PC-3 (cell line): Measurements from ENCODE around the gene DIP2B. TPM values are rescaled to one million over a fixed set of nuclear protein-coding genes. Genes with fewer than 3 reads are reported as not detected.

Experiments used
- ATAC-seq: fragments of 200-7000 bp; cut with Tn5 transposase; 2 replicates; pipeline ENCODE4 v1.9.1; 2020; ENCODE audit warnings: mild to moderate bottlenecking, moderate library complexity
- BruUV-seq: library from RNA; stranded (reverse); fragments of 400-500 nt; replicated peaks from 2 replicates; lab custom pipeline; 2021; lab: Mats Ljungman, UMichigan
- CTCF ChIA-PET: fragments of 300-600 bp; sonication (Branson Sonifier 250); formaldehyde crosslinking; loops from one replicate; lab custom pipeline; 2022; ENCODE audit warnings: antibody characterized with exemption; lab: Charles Lee
- POLR2A ChIA-PET: fragments of 300-600 bp; sonication (Branson Sonifier 250); formaldehyde crosslinking; loops from one replicate; lab custom pipeline; 2022; ENCODE audit warnings: antibody characterized with exemption; ENCODE audit not compliant: unreplicated experiment; lab: Charles Lee
- DNase-seq: peaks from one replicate; pipeline ENCODE4 v3.0.0-alpha.2; 2015
- H2AFZ ChIP-seq: fragments of 300-600 bp; sonication (generic); 2 replicates; pipeline ENCODE4 v1.6.0; 2016; ENCODE audit warnings: antibody characterized with exemption, low read length
- H3F3A ChIP-seq: fragments of 300-600 bp; sonication (generic); one replicate; pipeline ENCODE4 v1.6.0; 2017; ENCODE audit warnings: antibody characterized with exemption, low read length, control low read depth, mild to moderate bottlenecking; ENCODE audit not compliant: unreplicated experiment
- H3K27ac ChIP-seq: fragments of 300-600 bp; sonication (generic); 2 replicates; pipeline ENCODE4 v1.5.1; 2016; ENCODE audit warnings: mild to moderate bottlenecking, low read length
- H3K27me3 ChIP-seq: fragments of 300-600 bp; sonication (generic); 2 replicates; pipeline ENCODE4 v1.6.1; 2016; ENCODE audit warnings: low read length, mixed read lengths
- H3K36me3 ChIP-seq: fragments of 300-600 bp; sonication (generic); 2 replicates; pipeline ENCODE4 v1.6.1; 2016; ENCODE audit warnings: low read depth, mixed run types, low read length, mixed read lengths
- H3K4me1 ChIP-seq: fragments of 300-600 bp; sonication (generic); 2 replicates; pipeline ENCODE4 v1.5.1; 2016; ENCODE audit warnings: low read length; ENCODE audit not compliant: insufficient read depth
- H3K4me2 ChIP-seq: fragments of 300-600 bp; sonication (generic); 2 replicates; pipeline ENCODE4 v1.6.0; 2016; ENCODE audit warnings: low read length
- H3K4me3 ChIP-seq: fragments of 300-600 bp; sonication (generic); 2 replicates; pipeline ENCODE4 v1.5.1; 2016; ENCODE audit warnings: mild to moderate bottlenecking, low read length, mixed read lengths
- H3K79me2 ChIP-seq: fragments of 300-600 bp; sonication (generic); 2 replicates; pipeline ENCODE4 v1.6.1; 2017; ENCODE audit warnings: low read length, mixed read lengths
- H3K9ac ChIP-seq: fragments of 300-600 bp; sonication (generic); 2 replicates; pipeline ENCODE4 v1.6.0; 2016; ENCODE audit warnings: mild to moderate bottlenecking, low read length
- H3K9me2 ChIP-seq: fragments of 300-600 bp; sonication (generic); replicated peaks from 2 replicates; pipeline ENCODE4 v1.6.1; 2016; ENCODE audit warnings: mixed run types, low read length, mixed read lengths
- H3K9me3 ChIP-seq: fragments of 300-600 bp; sonication (generic); 2 replicates; pipeline ENCODE4 v1.6.1; 2016; ENCODE audit warnings: low read length, mixed read lengths
- H4K20me1 ChIP-seq: fragments of 300-600 bp; sonication (generic); 2 replicates; pipeline ENCODE4 v1.6.1; 2016; ENCODE audit warnings: low read length, mixed read lengths
- CTCF ChIP-seq: fragments of 300-600 bp; sonication (generic); conservative IDR thresholded peaks from 2 replicates; pipeline ENCODE4 v1.5.1; 2017; ENCODE audit warnings: antibody characterized with exemption, low read depth, mild to moderate bottlenecking, low read length
- EZH2 ChIP-seq: fragments of 300-600 bp; sonication (generic); IDR thresholded peaks from one replicate; pipeline ENCODE4 v1.6.1; 2017; ENCODE audit warnings: antibody characterized with exemption, mild to moderate bottlenecking, low read length; ENCODE audit not compliant: unreplicated experiment
- EZH2phosphoT487 ChIP-seq: fragments of 300-600 bp; sonication (generic); IDR thresholded peaks from 2 replicates; pipeline ENCODE4 v1.6.1; 2018; ENCODE audit warnings: mild to moderate bottlenecking, antibody characterized with exemption, low read length, borderline replicate concordance
- intact Hi-C: fragments of 100-400 bp; cut with micrococcal nuclease; formaldehyde crosslinking; loops from 2 replicates; pipeline ENCODE4 v1.9.0; 2023
- total RNA-seq: library from RNA; depleted of rRNA; stranded (reverse); fragments of >200 nt; gene quantifications from 2 replicates; pipeline ENCODE4 v1.2.3, GENCODE V29; 2014

Gene DIP2B
- total RNA-seq, 1 experiment from 2014 or later = 36.3 TPM

- no peak overlapping the region for H3K9ac ChIP-seq
- no TSS peak for BruUV-seq
- TF ChIP-seq CTCF (no peak), EZH2phosphoT487 (no peak), EZH2 (no peak)
- ChIA-PET POLR2A (no interaction called here), CTCF (no interaction called here)
- H3K27me3 ChIP-seq = no peaks in the 10 kb centered on the region
- no peak overlapping the region for H3K4me3 ChIP-seq
- H3K9me2 ChIP-seq = no peaks in the 10 kb centered on the region
- no peaks in the 10 kb centered on the region for H3K36me3 ChIP-seq
- ATAC-seq (no peak), DNase-seq (no peak)
- no peaks in the 10 kb centered on the region for H3K9me3 ChIP-seq
- peaks cover 17% of the 10 kb centered on the region for H3K4me1 ChIP-seq
- no peak overlapping the region for H2AFZ ChIP-seq
- H3K79me2 ChIP-seq = peaks cover 96% of the 10 kb centered on the region
- no peak overlapping the region for H3K4me2 ChIP-seq
- intact Hi-C loops = no loop called here
- no peaks in the 10 kb centered on the region for H4K20me1 ChIP-seq
- peak overlapping the region; percentile 3; the same call in 1 of the 2 replicates for H3K27ac ChIP-seq
- H3F3A ChIP-seq = no peaks in the 10 kb centered on the region
Measured at GRCh38 chr12:50567926-50568325, 63.1 kb downstream of the DIP2B start.

- no peaks in the 10 kb centered on the region for H3K36me3 ChIP-seq
- H3K79me2 ChIP-seq = peaks cover 96% of the 10 kb centered on the region
- no peak overlapping the region for H3K4me2 ChIP-seq
- peak overlapping the region; percentile 3; the same call in 1 of the 2 replicates for H3K27ac ChIP-seq
- BruUV-seq = no TSS peak
- ChIA-PET POLR2A (interaction anchor here (0.6 kb wide), 2 partner anchors 26 to 31 kb away, joined by 4 to 6 read pairs; no protein-coding TSS in a partner anchor), CTCF (no interaction called here)
- no peak for DNase-seq
- H3K9me2 ChIP-seq = no peaks in the 10 kb centered on the region
- H3F3A ChIP-seq = no peaks in the 10 kb centered on the region
- peaks cover 17% of the 10 kb centered on the region for H3K4me1 ChIP-seq
- H2AFZ ChIP-seq = no peak overlapping the region
- no peak overlapping the region for H3K4me3 ChIP-seq
- ATAC-seq = no peak
- TF ChIP-seq CTCF (no peak), EZH2 (no peak), EZH2phosphoT487 (no peak)
- H3K9me3 ChIP-seq = no peaks in the 10 kb centered on the region
- H3K9ac ChIP-seq = no peak overlapping the region
- intact Hi-C loops = no loop called here
- no peaks in the 10 kb centered on the region for H3K27me3 ChIP-seq
- no peaks in the 10 kb centered on the region for H4K20me1 ChIP-seq
Measured at GRCh38 chr12:50568338-50569091, 63.7 kb downstream of the DIP2B start.

- ChIA-PET POLR2A (no interaction called here), CTCF (interaction anchor here (0.8 kb wide), 1 partner anchor 64 kb away, joined by 4 read pairs; the partner anchor contains the start of gene DIP2B)
- no peaks in the 10 kb centered on the region for H3K27me3 ChIP-seq
- ATAC-seq (no peak; the same call in 1 of the 2 replicates), DNase-seq (no peak)
- no peaks in the 10 kb centered on the region for H4K20me1 ChIP-seq
- peaks cover 95% of the 10 kb centered on the region for H3K79me2 ChIP-seq
- H3F3A ChIP-seq = no peaks in the 10 kb centered on the region
- H3K4me2 ChIP-seq = no peak overlapping the region
- peaks cover 17% of the 10 kb centered on the region for H3K4me1 ChIP-seq
- intact Hi-C loops = no loop called here
- no peak overlapping the region for H3K9ac ChIP-seq
- TF ChIP-seq EZH2phosphoT487 (no peak), EZH2 (no peak), CTCF (no peak)
- no TSS peak for BruUV-seq
- H3K27ac ChIP-seq = no peak overlapping the region
- H3K4me3 ChIP-seq = no peak overlapping the region
- no peak overlapping the region for H2AFZ ChIP-seq
- no peaks in the 10 kb centered on the region for H3K9me3 ChIP-seq
- no peaks in the 10 kb centered on the region for H3K36me3 ChIP-seq
- no peaks in the 10 kb centered on the region for H3K9me2 ChIP-seq
Measured at GRCh38 chr12:50569321-50569720, 64.5 kb downstream of the DIP2B start.
